ENCODE results near the gene LDLRAP1. TPM values are rescaled to one million over a fixed set of nuclear protein-coding genes. Genes with fewer than 3 reads are reported as not detected.

Gene LDLRAP1
- total and polyA plus RNA-seq, 2 of the 4 experiments (the other 2 are of a cell fraction): 4.5 to 14.4 TPM

- H3K9me3 ChIP-seq (ENCODE audit: control insufficient read depth, insufficient read depth, low read length): peaks cover 10% of the 10 kb centered on the region
- TF ChIP-seq USF2 (IDR thresholded peaks at IDR 0.05; ENCODE audit: low read depth, low read length): no peak
- TF ChIP-seq NFE2L2 (IDR thresholded peaks at IDR 0.05; ENCODE audit: low read depth, low read length): no peak
- no peak for TF ChIP-seq POLR2A (IDR thresholded peaks at IDR 0.05; ENCODE audit: low read depth, low read length)
- no peak for TF ChIP-seq CTCF (conservative IDR thresholded peaks at IDR 0.05; ENCODE audit: low read depth, low read length)
- no peak for TF ChIP-seq MAZ (IDR thresholded peaks at IDR 0.05; ENCODE audit: borderline replicate concordance, low read depth, low read length)
- no peak for TF ChIP-seq FOS (IDR thresholded peaks at IDR 0.05; ENCODE audit: low read depth, low read length)
- TF ChIP-seq SMC3 (IDR thresholded peaks at IDR 0.05; ENCODE audit: low read depth, low read length): no peak
- no peaks in the 10 kb centered on the region for H4K20me1 ChIP-seq (ENCODE audit: insufficient read depth, low read length)
- no peak overlapping the region for H2AK5ac ChIP-seq (ENCODE audit: low read depth, low read length)
- intact Hi-C loops (cut with micrococcal nuclease): no loop called here
- H2AK9ac ChIP-seq (replicated peaks; ENCODE audit: low read depth, low read length, poor library complexity): no peak overlapping the region
- no peak for DNase-seq
- H3K36me3 ChIP-seq (ENCODE audit: control insufficient read depth, insufficient read depth, low read length): no peaks in the 10 kb centered on the region
- H2BK15ac ChIP-seq (ENCODE audit: low read depth, low read length): no peak overlapping the region
- H3K14ac ChIP-seq (replicated peaks; ENCODE audit: low read depth, low read length): no peak overlapping the region
- dilution Hi-C loops (cut with HindIII; ENCODE audit: low sequenced_read_pairs, unreplicated experiment): no loop called here
- H2BK20ac ChIP-seq (ENCODE audit: low read depth, low read length): no peak overlapping the region
- ChIA-PET CTCF (no interaction called here), POLR2A (ENCODE audit: unreplicated experiment) (no interaction called here)
- no peak overlapping the region for H3K27ac ChIP-seq (ENCODE audit: insufficient read depth, low read length)
- H4K8ac ChIP-seq (ENCODE audit: low read depth in 2 of 2, low read length in 2 of 2): no peak overlapping the region
- no peak overlapping the region for H2BK120ac ChIP-seq (ENCODE audit: low read depth, low read length)
- H2BK5ac ChIP-seq (ENCODE audit: low read depth, low read length, poor library complexity, severe bottlenecking): no peak overlapping the region
- H3K4me2 ChIP-seq (ENCODE audit: low read depth, low read length): no peak overlapping the region
- ATAC-seq (ENCODE audit: low read depth): no peak
- H3K9me1 ChIP-seq (ENCODE audit: insufficient read depth, low read length): no peaks in the 10 kb centered on the region
- H3K4ac ChIP-seq (ENCODE audit: low read depth, low read length): no peak overlapping the region
- no peaks in the 10 kb centered on the region for H3K79me1 ChIP-seq (ENCODE audit: low read depth in 1 of 2, low read length in 2 of 2)
- no TSS peak for BruUV-seq (replicated peaks)
- H3K4me3 ChIP-seq (ENCODE audit: insufficient read depth, low read depth, low read length): no peak overlapping the region
- no peak overlapping the region for H4K91ac ChIP-seq (ENCODE audit: insufficient read depth, low read depth, low read length)
- H3K27me3 ChIP-seq (ENCODE audit: control insufficient read depth, insufficient read depth, low read length): peaks cover 14% of the 10 kb centered on the region
- H3K4me1 ChIP-seq (ENCODE audit: control insufficient read depth, insufficient read depth, low read length): no peaks in the 10 kb centered on the region
- H3K56ac ChIP-seq (ENCODE audit: extremely low read depth, insufficient read depth, low read length): no peak overlapping the region
- H3K9ac ChIP-seq (ENCODE audit: low read depth, low read length): no peak overlapping the region
- H3K18ac ChIP-seq (ENCODE audit: low read depth, low read length): no peak overlapping the region
- no peak overlapping the region for H3K23ac ChIP-seq (ENCODE audit: low read depth, low read length)
- H4K5ac ChIP-seq (ENCODE audit: low read depth, low read length): no peak overlapping the region
- no CpG with 5 or more reads among the region's 7 CpGs for WGBS, 2 experiments (ENCODE audit: extremely low coverage in 2 of 2, insufficient read length in 1 of 2)
- H2AFZ ChIP-seq (replicated peaks; ENCODE audit: low read length, poor library complexity): no peak overlapping the region
- in situ Hi-C loops (cut with MboI; ENCODE audit: low sequenced_read_pairs): no loop called here
These were observed 56.7 kb downstream of the LDLRAP1 start for GRCh38 chr1:25599969-25600610.
